Neural cell (in vitro differentiated cells): ENCODE measurements around the gene CLCN4.

Source experiments
- EZH2 ChIP-seq: fragments of 200-600, 300-800 bp; shearing (Covaris generic), sonication (generic); IDR thresholded peaks from 2 replicates; pipeline ENCODE4 v1.6.1; 2014; ENCODE audit warnings: antibody characterized with exemption, low read length, borderline replicate concordance, mild to moderate bottlenecking; ENCODE audit not compliant: insufficient read depth, poor library complexity, severe bottlenecking
- TF ChIP-seq, protein P1 (sequence below): fragments of 450-650 bp; IDR thresholded peaks from 2 replicates; pipeline ENCODE4 v1.5.1; 2014; ENCODE audit warnings: antibody characterized with exemption, mild to moderate bottlenecking, moderate library complexity; ENCODE audit not compliant: poor library complexity, severe bottlenecking

DNA sequence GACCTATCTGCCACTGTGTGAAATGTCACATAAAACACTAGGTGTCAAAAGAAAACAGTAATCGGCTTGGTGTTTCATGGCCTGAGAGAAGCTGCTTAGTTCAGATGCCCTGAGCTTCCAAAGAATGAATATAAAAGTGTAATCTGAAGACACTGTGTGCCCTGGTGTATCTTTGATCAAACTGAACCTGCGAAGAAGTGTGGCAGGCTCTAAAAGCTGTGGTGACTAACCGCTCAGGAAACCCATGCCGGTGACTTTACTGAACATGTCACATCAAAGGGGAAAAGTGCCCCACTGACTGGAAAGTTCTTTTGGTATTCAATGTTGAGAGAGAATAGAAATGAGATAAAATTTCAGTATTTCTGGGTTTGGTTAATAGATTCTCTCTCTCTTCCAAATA is 89.1 kb downstream of the CLCN4 start:
- TF ChIP-seq, protein P1, sequence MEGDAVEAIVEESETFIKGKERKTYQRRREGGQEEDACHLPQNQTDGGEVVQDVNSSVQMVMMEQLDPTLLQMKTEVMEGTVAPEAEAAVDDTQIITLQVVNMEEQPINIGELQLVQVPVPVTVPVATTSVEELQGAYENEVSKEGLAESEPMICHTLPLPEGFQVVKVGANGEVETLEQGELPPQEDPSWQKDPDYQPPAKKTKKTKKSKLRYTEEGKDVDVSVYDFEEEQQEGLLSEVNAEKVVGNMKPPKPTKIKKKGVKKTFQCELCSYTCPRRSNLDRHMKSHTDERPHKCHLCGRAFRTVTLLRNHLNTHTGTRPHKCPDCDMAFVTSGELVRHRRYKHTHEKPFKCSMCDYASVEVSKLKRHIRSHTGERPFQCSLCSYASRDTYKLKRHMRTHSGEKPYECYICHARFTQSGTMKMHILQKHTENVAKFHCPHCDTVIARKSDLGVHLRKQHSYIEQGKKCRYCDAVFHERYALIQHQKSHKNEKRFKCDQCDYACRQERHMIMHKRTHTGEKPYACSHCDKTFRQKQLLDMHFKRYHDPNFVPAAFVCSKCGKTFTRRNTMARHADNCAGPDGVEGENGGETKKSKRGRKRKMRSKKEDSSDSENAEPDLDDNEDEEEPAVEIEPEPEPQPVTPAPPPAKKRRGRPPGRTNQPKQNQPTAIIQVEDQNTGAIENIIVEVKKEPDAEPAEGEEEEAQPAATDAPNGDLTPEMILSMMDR, result no peak
- TF ChIP-seq EZH2, result no peak
